ENCODE results near the gene FOSB. TPM values are rescaled to one million over a fixed set of nuclear protein-coding genes. Genes with fewer than 3 reads are reported as not detected.
A peak's percentile ranks its signal among the peaks of the same experiment; 100 is the strongest.

FOSB gene
- total RNA-seq, 2 donors from 2014 or later: 2.5 to 6.4 TPM

DNA sequence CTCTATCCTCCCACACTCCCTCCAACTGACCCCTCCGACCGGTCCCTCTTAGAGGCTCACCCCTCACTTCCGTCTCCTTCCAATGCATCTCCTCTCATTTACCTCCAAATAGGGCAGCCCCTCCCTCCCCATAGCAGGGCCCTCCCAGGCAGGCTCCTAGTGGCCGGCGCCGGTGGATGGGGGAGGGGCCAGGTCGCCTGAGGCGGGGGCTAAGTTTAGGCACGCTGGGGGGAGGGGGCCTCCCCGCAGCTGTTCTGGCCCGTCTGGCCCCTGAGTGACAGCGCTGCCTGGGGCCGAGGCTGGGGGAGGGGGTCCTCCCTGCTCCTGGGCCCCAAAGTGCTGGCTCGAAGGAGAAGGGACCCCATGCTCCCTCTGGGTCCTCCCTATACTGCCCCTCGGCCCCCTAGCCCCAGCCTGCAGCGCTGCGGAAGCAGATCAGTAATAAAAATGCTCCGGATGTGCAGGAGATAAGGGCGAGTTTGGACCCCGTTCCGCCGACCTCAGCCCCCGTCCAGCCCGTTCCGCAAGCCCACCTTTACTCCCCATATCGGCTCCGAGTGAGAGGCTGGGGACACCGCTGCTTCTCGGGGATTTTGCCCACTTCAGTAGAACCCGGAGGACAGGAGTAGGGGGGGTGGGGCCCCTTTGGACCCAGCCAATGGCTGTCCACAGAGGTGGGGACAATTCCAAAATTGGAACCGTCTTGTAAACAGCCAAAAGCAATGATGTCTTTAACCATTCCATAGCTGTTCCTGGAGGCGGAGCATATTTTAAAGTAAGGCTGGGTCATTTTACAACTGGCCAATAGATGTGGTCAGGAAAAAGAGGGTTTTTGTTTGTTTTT is 25.1 kb downstream of the FOSB start:
- Histone ChIP-seq H3K27ac (peak overlapping the region; percentile 69 to 80), H3K4me1 (replicated peaks) (no peaks in the 10 kb centered on the region), H3K4me3 (peak overlapping the region; percentile 48 to 72), H3K27me3 (replicated peaks; ENCODE audit: insufficient read depth) (no peaks in the 10 kb centered on the region), H3K36me3 (no peaks in the 10 kb centered on the region), H3K9me3 (no peaks in the 10 kb centered on the region)
- WGBS: 2% methylated on average over 32 of the region's 32 CpGs
- TF ChIP-seq POLR2AphosphoS5 (IDR thresholded peaks at IDR 0.05) (peak; percentile 79), POLR2A (IDR thresholded peaks at IDR 0.05) (peak; percentile 51)
- TF ChIP-seq, protein P1, sequence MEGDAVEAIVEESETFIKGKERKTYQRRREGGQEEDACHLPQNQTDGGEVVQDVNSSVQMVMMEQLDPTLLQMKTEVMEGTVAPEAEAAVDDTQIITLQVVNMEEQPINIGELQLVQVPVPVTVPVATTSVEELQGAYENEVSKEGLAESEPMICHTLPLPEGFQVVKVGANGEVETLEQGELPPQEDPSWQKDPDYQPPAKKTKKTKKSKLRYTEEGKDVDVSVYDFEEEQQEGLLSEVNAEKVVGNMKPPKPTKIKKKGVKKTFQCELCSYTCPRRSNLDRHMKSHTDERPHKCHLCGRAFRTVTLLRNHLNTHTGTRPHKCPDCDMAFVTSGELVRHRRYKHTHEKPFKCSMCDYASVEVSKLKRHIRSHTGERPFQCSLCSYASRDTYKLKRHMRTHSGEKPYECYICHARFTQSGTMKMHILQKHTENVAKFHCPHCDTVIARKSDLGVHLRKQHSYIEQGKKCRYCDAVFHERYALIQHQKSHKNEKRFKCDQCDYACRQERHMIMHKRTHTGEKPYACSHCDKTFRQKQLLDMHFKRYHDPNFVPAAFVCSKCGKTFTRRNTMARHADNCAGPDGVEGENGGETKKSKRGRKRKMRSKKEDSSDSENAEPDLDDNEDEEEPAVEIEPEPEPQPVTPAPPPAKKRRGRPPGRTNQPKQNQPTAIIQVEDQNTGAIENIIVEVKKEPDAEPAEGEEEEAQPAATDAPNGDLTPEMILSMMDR (IDR thresholded peaks at IDR 0.05): no peak
- peak; percentile 76 for DNase-seq (ENCODE audit: low spot score)
- intact Hi-C loops (cut with DNase I): no loop called here

DNA sequence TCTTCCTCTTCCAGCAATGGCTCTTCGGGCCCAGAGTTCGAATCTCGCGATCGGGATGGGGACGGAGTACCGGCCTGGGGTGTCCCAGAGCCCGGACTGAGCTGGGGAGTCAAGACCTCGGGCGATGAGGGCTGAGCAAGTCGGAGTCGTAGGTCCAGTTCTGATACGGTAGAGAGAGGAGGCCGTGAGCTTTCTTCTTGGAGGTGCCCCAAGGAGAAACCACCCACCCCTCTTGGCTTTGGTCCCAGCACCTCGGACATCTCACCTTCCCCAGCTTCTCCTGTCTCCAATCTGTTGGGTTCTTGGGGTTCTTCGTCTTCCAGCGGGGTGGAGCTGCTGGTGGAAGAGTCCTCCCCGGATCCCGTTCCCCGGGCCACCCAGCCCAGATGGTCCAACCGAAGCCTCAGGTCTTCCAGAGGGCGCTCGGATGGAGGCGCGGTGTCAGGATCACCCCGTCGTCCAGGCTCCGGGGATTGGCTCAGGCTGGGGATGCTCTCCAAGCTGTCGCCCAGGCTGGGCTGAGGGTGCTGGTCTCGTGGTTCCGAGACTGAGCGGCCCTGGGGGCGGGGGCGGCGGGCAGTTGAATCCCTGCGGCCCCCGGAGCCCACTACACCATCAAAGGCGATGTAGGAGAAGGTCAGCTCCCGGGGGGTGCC is 26.6 kb downstream of the FOSB start:
- no peaks in the 10 kb centered on the region for H3K4me1 ChIP-seq (replicated peaks)
- intact Hi-C loops (cut with DNase I): no loop called here
- no peaks in the 10 kb centered on the region for H3K9me3 ChIP-seq
- 91% methylated on average over 33 of the region's 39 CpGs for WGBS
- DNase-seq (ENCODE audit: low spot score): no peak
- no peaks in the 10 kb centered on the region for H3K27me3 ChIP-seq (replicated peaks; ENCODE audit: insufficient read depth)
- H3K27ac ChIP-seq: no peak overlapping the region
- TF ChIP-seq POLR2A (IDR thresholded peaks at IDR 0.05) (no peak), POLR2AphosphoS5 (IDR thresholded peaks at IDR 0.05) (no peak)
- TF ChIP-seq, protein P1 (IDR thresholded peaks at IDR 0.05): no peak
- H3K4me3 ChIP-seq: no peak overlapping the region
- no peaks in the 10 kb centered on the region for H3K36me3 ChIP-seq

DNA sequence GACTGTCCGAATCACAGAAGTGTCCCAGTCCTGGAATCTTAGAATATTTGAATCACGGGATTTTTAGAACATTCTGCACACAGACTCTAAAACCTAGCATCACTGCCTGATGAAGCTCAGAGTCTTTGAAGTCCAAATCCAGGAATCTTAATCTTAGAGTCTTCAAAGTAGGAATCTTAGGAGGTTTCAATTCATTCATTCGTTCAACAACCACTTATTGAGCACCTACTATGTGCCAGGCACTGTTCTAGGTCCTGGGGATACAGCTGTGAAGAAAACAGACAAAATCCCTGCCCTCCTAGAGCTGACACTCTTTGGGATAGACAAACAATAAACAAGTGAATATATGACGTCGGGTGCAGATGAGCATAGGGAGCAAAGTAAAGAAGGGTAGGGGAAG is 27.4 kb downstream of the FOSB start:
- no peak for DNase-seq (ENCODE audit: low spot score)
- Histone ChIP-seq H3K9me3 (no peaks in the 10 kb centered on the region), H3K27me3 (replicated peaks; ENCODE audit: insufficient read depth) (no peaks in the 10 kb centered on the region), H3K27ac (no peak overlapping the region), H3K36me3 (no peaks in the 10 kb centered on the region), H3K4me3 (no peak overlapping the region), H3K4me1 (replicated peaks) (no peaks in the 10 kb centered on the region)
- intact Hi-C loops (cut with DNase I): no loop called here
- TF ChIP-seq, protein P1 (IDR thresholded peaks at IDR 0.05): no peak
- no peak for TF ChIP-seq POLR2AphosphoS5 (IDR thresholded peaks at IDR 0.05)
- TF ChIP-seq POLR2A (IDR thresholded peaks at IDR 0.05): no peak
- 86% methylated on average over 5 of the region's 5 CpGs for WGBS

DNA sequence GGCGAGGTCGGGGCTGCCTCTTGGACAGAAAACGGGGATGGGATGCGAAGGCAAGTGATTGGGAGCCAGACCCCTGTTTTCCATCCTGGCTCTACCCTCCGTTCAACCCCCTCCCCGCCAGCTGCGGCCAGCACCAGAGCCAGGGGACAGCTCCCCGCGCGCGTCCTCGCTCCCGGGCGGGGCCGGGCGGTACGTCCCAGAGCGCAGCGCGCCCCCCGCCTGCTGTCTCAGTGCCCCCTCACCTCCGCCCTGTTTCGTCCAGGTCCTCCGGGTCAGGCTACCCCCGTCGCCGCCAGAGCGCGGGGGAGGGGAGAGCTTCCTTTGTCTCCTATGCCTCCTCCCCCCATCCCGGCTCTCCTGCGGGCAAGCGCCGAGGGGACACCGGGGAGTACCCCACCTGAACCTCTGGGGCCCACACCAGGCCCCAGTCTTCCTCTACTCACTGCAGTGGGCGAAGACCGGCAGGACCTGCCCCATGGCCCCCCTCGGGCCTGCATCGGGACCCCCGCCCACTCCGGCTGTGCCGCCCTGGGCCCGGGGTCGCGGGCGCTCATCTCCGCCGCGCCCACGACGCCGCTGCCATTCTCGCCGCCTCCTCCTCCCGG is 28.7 kb downstream of the FOSB start:
- no peak for DNase-seq (ENCODE audit: low spot score)
- Histone ChIP-seq H3K36me3 (no peaks in the 10 kb centered on the region), H3K9me3 (no peaks in the 10 kb centered on the region), H3K27me3 (replicated peaks; ENCODE audit: insufficient read depth) (no peaks in the 10 kb centered on the region), H3K4me3 (peak overlapping the region; percentile 49 to 59), H3K4me1 (replicated peaks) (no peaks in the 10 kb centered on the region), H3K27ac (peak overlapping the region in 1 of 2 donors; percentile 25)
- under 1% methylated on average over 39 of the region's 54 CpGs for WGBS
- intact Hi-C loops (cut with DNase I): no loop called here
- no peak for TF ChIP-seq POLR2A (IDR thresholded peaks at IDR 0.05)
- TF ChIP-seq POLR2AphosphoS5 (IDR thresholded peaks at IDR 0.05): no peak
- TF ChIP-seq, protein P1 (IDR thresholded peaks at IDR 0.05): no peak

All from prostate gland (tissue), 2 donors.